Measurements from ENCODE around the gene KCMF1. TPM values are rescaled to one million over a fixed set of nuclear protein-coding genes. Genes with fewer than 3 reads are reported as not detected.

The KCMF1 gene
- polyA plus RNA-seq, 1 donor (not counting 4 experiments of a cell fraction or from before 2014, with no cell fraction given): 111 TPM

- peaks cover 9% of the 10 kb centered on the region for H3K4me1 ChIP-seq (ENCODE audit: control insufficient read depth, extremely low read depth, insufficient read depth, low read length)
- H3K27me3 ChIP-seq (ENCODE audit: control insufficient read depth, extremely low read depth, insufficient read depth, low read length): no peaks in the 10 kb centered on the region
- FAIRE-seq: no peak
- no peaks in the 10 kb centered on the region for H3K9me1 ChIP-seq (ENCODE audit: control insufficient read depth, extremely low read depth, insufficient read depth, low read length)
- peaks cover 47% of the 10 kb centered on the region for H3K79me2 ChIP-seq (ENCODE audit: control insufficient read depth, insufficient read depth, low read length)
- H4K20me1 ChIP-seq (ENCODE audit: control insufficient read depth, extremely low read depth, insufficient read depth, low read length): no peaks in the 10 kb centered on the region
- no peak for DNase-seq (ENCODE audit: low read depth, low spot score)
- H3K9ac ChIP-seq (ENCODE audit: control insufficient read depth, extremely low read depth, insufficient read depth, low read length): no peak overlapping the region
- no peak overlapping the region for H3K4me3 ChIP-seq (ENCODE audit: control insufficient read depth in 2 of 3, extremely low read depth in 1 of 3, insufficient read depth in 2 of 3, low read depth in 1 of 3, low read length in 3 of 3)
- H2AFZ ChIP-seq (ENCODE audit: control insufficient read depth, low read length): no peak overlapping the region
- TF ChIP-seq CTCF (optimal IDR thresholded peaks at IDR 0.05 in 1 of 3, IDR thresholded peaks at IDR 0.05 in 1 of 3, conservative IDR thresholded peaks at IDR 0.05 in 1 of 3; ENCODE audit: extremely low read depth in 1 of 3, insufficient read depth in 2 of 3, low read length in 3 of 3): no peak
- TF ChIP-seq EZH2 (IDR thresholded peaks at IDR 0.05; ENCODE audit: low read length): no peak
- H3K36me3 ChIP-seq (ENCODE audit: control insufficient read depth in 2 of 2, extremely low read depth in 1 of 2, insufficient read depth in 2 of 2, low read length in 2 of 2): peaks cover 2 to 8% of the 10 kb centered on the region in 2 experiments
- H3K9me3 ChIP-seq (ENCODE audit: control insufficient read depth, low read depth, low read length): no peaks in the 10 kb centered on the region
- no peak overlapping the region for H3K27ac ChIP-seq (ENCODE audit: control insufficient read depth, insufficient read depth, low read length)
- H3K4me2 ChIP-seq (ENCODE audit: control insufficient read depth, extremely low read depth, insufficient read depth, low read depth, low read length): no peak overlapping the region
- dilution Hi-C loops (cut with MboI; ENCODE audit: extremely low pct_ligation_motif_present, low sequenced_read_pairs): no loop called here
Observed at GRCh38 chr2:84964406-84965191, 6.4 kb upstream of the KCMF1 start.

- no peak for DNase-seq (ENCODE audit: low read depth, low spot score)
- no peak for FAIRE-seq
- Histone ChIP-seq H2AFZ (ENCODE audit: control insufficient read depth, low read length) (no peak overlapping the region), H3K9me3 (ENCODE audit: control insufficient read depth, low read depth, low read length) (no peaks in the 10 kb centered on the region), H3K4me1 (ENCODE audit: control insufficient read depth, extremely low read depth, insufficient read depth, low read length) (peaks cover 3% of the 10 kb centered on the region), H3K79me2 (ENCODE audit: control insufficient read depth, insufficient read depth, low read length) (peaks cover 52% of the 10 kb centered on the region), H3K36me3 (ENCODE audit: control insufficient read depth in 2 of 2, extremely low read depth in 1 of 2, insufficient read depth in 2 of 2, low read length in 2 of 2) (peaks cover 2 to 8% of the 10 kb centered on the region in 2 experiments), H3K4me2 (ENCODE audit: control insufficient read depth, extremely low read depth, insufficient read depth, low read depth, low read length) (no peak overlapping the region), H3K27me3 (ENCODE audit: control insufficient read depth, extremely low read depth, insufficient read depth, low read length) (no peaks in the 10 kb centered on the region), H3K4me3 (ENCODE audit: control insufficient read depth in 2 of 3, extremely low read depth in 1 of 3, insufficient read depth in 2 of 3, low read depth in 1 of 3, low read length in 3 of 3) (no peak overlapping the region), H3K9me1 (ENCODE audit: control insufficient read depth, extremely low read depth, insufficient read depth, low read length) (no peaks in the 10 kb centered on the region), H3K27ac (ENCODE audit: control insufficient read depth, insufficient read depth, low read length) (no peak overlapping the region), H3K9ac (ENCODE audit: control insufficient read depth, extremely low read depth, insufficient read depth, low read length) (no peak overlapping the region), H4K20me1 (ENCODE audit: control insufficient read depth, extremely low read depth, insufficient read depth, low read length) (no peaks in the 10 kb centered on the region)
- TF ChIP-seq CTCF (optimal IDR thresholded peaks at IDR 0.05 in 1 of 3, IDR thresholded peaks at IDR 0.05 in 1 of 3, conservative IDR thresholded peaks at IDR 0.05 in 1 of 3; ENCODE audit: extremely low read depth in 1 of 3, insufficient read depth in 2 of 3, low read length in 3 of 3) (no peak), EZH2 (IDR thresholded peaks at IDR 0.05; ENCODE audit: low read length) (no peak)
- dilution Hi-C loops (cut with MboI; ENCODE audit: extremely low pct_ligation_motif_present, low sequenced_read_pairs): no loop called here
Observed at GRCh38 chr2:84965192-84965516, 5.8 kb upstream of the KCMF1 start.
